ENCODE data around the gene ALDH1L2. TPM values are rescaled to one million over a fixed set of nuclear protein-coding genes. Genes with fewer than 3 reads are reported as not detected.
A peak's percentile ranks its signal among the peaks of the same experiment; 100 is the strongest.
"Not testable (repeated sequence)": the region's sequence is repeated elsewhere in the genome, so short reads cannot be mapped to it uniquely, and the experiment has no call there.

Gene ALDH1L2
- total and polyA plus RNA-seq, 12 donors = 0.50 to 4.5 (median 2.6) TPM

GRCh38 chr12:104985206-104985605, 99.1 kb downstream of the ALDH1L2 start:
- Histone ChIP-seq H3K27ac (no peak overlapping the region), H3K9me3 (replicated peaks in 1 of 3) (no peaks in the 10 kb centered on the region), H3K27me3 (no peaks in the 10 kb centered on the region), H3K4me1 (replicated peaks in 1 of 2) (peaks cover 0 to 17% of the 10 kb centered on the region in 2 donors), H3K36me3 (replicated peaks in 1 of 2) (peaks cover 0 to 3% of the 10 kb centered on the region in 2 donors), H3K4me3 (peak overlapping the region in 1 of 4 donors; percentile 94)
- no peak for TF ChIP-seq CTCF (IDR thresholded peaks at IDR 0.05)
- TF ChIP-seq POLR2A (IDR thresholded peaks at IDR 0.05) = no peak
- DNase-seq = no peak
- WGBS, 4 donors = 81 to 95% (median 87%) methylated on average over 4 of the region's 4 CpGs
- intact Hi-C loops (cut with DNase I) = no loop called here

GRCh38 chr12:104977688-104978087, 106.6 kb downstream of the ALDH1L2 start:
- H3K27ac ChIP-seq; H3K4me1 ChIP-seq (replicated peaks in 1 of 2); DNase-seq; H3K36me3 ChIP-seq (replicated peaks in 1 of 2); H3K4me3 ChIP-seq; intact Hi-C loops (cut with DNase I); H3K27me3 ChIP-seq; H3K9me3 ChIP-seq (replicated peaks in 1 of 3): not testable (repeated sequence)
- WGBS, 4 donors = 88 to 95% (median 92%) methylated on average over 3 to 15 of the region's 15 CpGs; no CpG with 5 or more reads in 1 of the 4 donors

GRCh38 chr12:104976703-104977102, 107.6 kb downstream of the ALDH1L2 start:
- no peaks in the 10 kb centered on the region for H3K27me3 ChIP-seq
- intact Hi-C loops (cut with DNase I) = no loop called here
- H3K4me1 ChIP-seq (replicated peaks in 1 of 2) = no peaks in the 10 kb centered on the region
- no peak overlapping the region for H3K4me3 ChIP-seq
- no peak overlapping the region for H3K27ac ChIP-seq
- WGBS, 4 donors = 58 to 83% (median 76%) methylated on average over 5 to 8 of the region's 8 CpGs; no CpG with 5 or more reads in 1 of the 4 donors
- TF ChIP-seq CTCF (IDR thresholded peaks at IDR 0.05) = no peak
- no peak for TF ChIP-seq POLR2A (IDR thresholded peaks at IDR 0.05)
- no peak for DNase-seq
- no peaks in the 10 kb centered on the region for H3K9me3 ChIP-seq (replicated peaks in 1 of 3)
- H3K36me3 ChIP-seq (replicated peaks in 1 of 2) = peaks cover 0 to 3% of the 10 kb centered on the region in 2 donors

GRCh38 chr12:104975587-104976343, 108.5 kb downstream of the ALDH1L2 start:
- 54 to 82% (median 57%) methylated on average over 2 to 4 of the region's 4 CpGs; no CpG with 5 or more reads in 1 of the 4 donors for WGBS, 4 donors
- no peak for DNase-seq
- intact Hi-C loops (cut with DNase I) = no loop called here

More at GRCh38 chr12:104975587-104976343, 108.5 kb downstream of the ALDH1L2 start:
- H3K4me3 ChIP-seq = no peak overlapping the region
- H3K27ac ChIP-seq = no peak overlapping the region
- no peaks in the 10 kb centered on the region for H3K27me3 ChIP-seq
- no peaks in the 10 kb centered on the region for H3K4me1 ChIP-seq (replicated peaks in 1 of 2)
- H3K36me3 ChIP-seq (replicated peaks in 1 of 2) = peaks cover 0 to 3% of the 10 kb centered on the region in 2 donors
- H3K9me3 ChIP-seq (replicated peaks in 1 of 3) = no peaks in the 10 kb centered on the region
- TF ChIP-seq CTCF (IDR thresholded peaks at IDR 0.05) = no peak
- no peak for TF ChIP-seq POLR2A (IDR thresholded peaks at IDR 0.05)

All from adrenal gland (tissue), 12 donors.